ENCODE measurements around the gene POLR3B.
A peak's percentile ranks its signal among the peaks of the same experiment; 100 is the strongest.
"Not testable (repeated sequence)": the region's sequence is repeated elsewhere in the genome, so short reads cannot be mapped to it uniquely, and the experiment has no call there.

POLR3B gene

GRCh38 chr12:106343214-106343528 is 14.4 kb upstream of the POLR3B start:
- DNase-seq = no peak

GRCh38 chr12:106344131-106344530 is 13.4 kb upstream of the POLR3B start:
- no peak for DNase-seq

- peak; percentile 12 for DNase-seq
These were observed 11.8 kb upstream of the POLR3B start for GRCh38 chr12:106345746-106346145.

GRCh38 chr12:106348411-106348810 is 9.1 kb upstream of the POLR3B start:
- no peak for DNase-seq

GRCh38 chr12:106353175-106353574 is 4.4 kb upstream of the POLR3B start:
- no peak for DNase-seq

GRCh38 chr12:106358396-106359241 is 1.1 kb downstream of the POLR3B start:
- no peak for DNase-seq

GRCh38 chr12:106359646-106360399 is 2.3 kb downstream of the POLR3B start:
- DNase-seq = no peak

- DNase-seq = no peak
These were observed 2.9 kb downstream of the POLR3B start for GRCh38 chr12:106360400-106360994.

GRCh38 chr12:106362971-106363370 is 5.4 kb downstream of the POLR3B start:
- no peak for DNase-seq

- DNase-seq = no peak
These were observed 6.7 kb downstream of the POLR3B start for GRCh38 chr12:106364261-106364660.

- DNase-seq = no peak
These were observed 12.2 kb downstream of the POLR3B start for GRCh38 chr12:106369624-106370346.

- DNase-seq = peak; percentile 14
These were observed 21.2 kb downstream of the POLR3B start for GRCh38 chr12:106378788-106379187.

- no peak for DNase-seq
These were observed 23.4 kb downstream of the POLR3B start for GRCh38 chr12:106380954-106381353.

GRCh38 chr12:106381866-106382265 is 24.3 kb downstream of the POLR3B start:
- DNase-seq = not testable (repeated sequence)

GRCh38 chr12:106386813-106387535 is 29.4 kb downstream of the POLR3B start:
- no peak for DNase-seq

- no peak for DNase-seq
These were observed 30.4 kb downstream of the POLR3B start for GRCh38 chr12:106387848-106388377.

GRCh38 chr12:106389151-106389550 is 31.6 kb downstream of the POLR3B start:
- no peak for DNase-seq

- no peak for DNase-seq
These were observed 35.2 kb downstream of the POLR3B start for GRCh38 chr12:106392759-106393158.

GRCh38 chr12:106409878-106410277 is 52.3 kb downstream of the POLR3B start:
- DNase-seq = no peak

- no peak for DNase-seq
These were observed 55.0 kb downstream of the POLR3B start for GRCh38 chr12:106412563-106412962.

GRCh38 chr12:106415134-106415533 is 57.6 kb downstream of the POLR3B start:
- no peak for DNase-seq

- DNase-seq = no peak
These were observed 58.7 kb downstream of the POLR3B start for GRCh38 chr12:106416273-106416672.
